HG03135 (cell line): ENCODE data around the gene SETD1B.

Source experiments
- ATAC-seq: cut with Tn5 transposase; IDR thresholded peaks from one replicate; pipeline ENCODE4 v1.9.1; 2021; ENCODE audit warnings: mild to moderate bottlenecking, moderate library complexity; ENCODE audit not compliant: unreplicated experiment

Gene SETD1B

DNA sequence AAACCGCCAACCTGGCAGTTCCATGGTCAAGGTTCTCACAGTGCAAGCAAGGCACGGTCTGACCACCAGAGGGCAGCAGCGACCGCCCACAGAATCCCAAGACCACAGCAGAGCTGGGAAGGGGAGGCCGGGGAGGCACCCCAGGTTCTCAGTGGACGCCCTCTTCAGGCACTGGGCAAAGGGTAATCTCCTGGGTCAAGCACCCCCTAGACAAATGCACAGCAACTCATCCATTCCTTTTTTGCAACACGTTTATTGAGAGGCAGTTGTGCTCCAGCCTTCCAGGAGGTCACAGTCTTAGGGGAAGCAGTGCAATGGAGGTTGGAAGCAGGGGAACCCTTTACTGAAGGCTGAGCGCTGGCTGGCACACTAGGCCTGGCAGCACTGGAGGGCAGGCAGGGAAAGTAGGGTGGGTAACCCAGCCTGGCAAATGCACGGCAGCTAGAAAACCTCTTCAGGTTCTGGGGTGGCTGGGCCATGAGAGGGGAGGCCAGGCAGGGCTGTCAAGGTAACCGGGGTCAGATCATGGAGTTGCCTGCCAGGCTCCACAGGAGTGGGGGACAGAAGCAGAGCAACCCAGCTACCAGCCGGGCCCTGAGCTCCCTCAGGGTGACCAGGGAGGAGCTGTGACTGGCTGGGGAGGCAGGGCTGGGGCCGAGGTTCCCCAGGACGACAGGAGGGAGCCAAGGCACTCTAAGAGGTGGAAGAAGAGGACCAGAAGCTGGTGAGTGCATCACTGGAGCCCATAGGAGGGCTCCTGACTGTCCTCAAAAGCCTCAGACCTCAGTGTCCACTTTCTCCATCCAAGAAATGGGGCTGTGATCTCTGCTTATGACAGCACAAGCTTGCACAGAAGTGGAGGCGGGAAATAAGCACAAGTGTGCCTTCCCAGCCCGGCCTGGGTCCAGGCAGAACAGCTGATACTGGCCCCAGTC is 8.5 kb upstream of the SETD1B start:
- no peak for ATAC-seq

DNA sequence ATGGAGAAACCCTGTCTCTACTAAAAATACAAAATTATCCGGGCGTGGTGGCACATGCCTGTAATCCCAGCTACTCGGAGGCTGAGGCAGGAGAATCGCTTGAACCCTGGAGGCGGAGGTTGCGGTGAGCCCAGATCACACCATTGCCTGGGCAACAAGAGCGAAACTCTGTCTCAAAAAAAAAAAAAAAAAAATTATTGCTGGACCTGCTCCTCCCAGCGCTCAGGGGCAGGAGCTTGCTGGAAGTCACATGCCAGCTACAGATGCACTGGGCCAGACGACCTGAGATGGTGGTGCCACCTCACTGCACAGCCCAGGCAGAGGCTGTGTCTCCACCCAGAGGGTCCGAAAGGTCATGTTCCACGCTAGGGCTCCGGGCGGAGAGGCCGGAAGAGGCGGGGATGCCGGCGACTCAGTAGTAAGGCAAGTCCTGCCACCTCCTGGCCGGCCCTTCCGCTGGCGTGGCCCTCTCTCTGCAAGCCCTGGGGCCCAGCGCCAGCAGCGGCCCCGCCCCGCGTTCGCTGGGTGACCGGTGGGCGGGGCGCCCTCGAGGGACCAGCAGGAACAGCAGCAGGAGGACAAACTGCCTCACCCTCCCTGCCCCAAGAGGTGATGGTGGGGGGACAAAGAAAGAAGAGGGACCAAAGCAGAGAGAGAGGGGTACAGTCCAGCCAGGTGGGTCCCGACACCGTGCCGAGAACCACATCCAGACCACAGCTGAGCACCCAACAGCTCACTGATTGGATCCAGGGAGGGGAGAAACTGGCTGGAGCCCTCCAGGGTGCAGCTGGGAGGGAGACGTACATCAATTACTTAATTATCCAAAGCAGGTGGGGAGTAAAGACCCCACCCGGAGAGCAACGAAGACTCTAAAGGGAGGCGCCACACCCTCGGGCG is 6.7 kb upstream of the SETD1B start:
- no peak for ATAC-seq

DNA sequence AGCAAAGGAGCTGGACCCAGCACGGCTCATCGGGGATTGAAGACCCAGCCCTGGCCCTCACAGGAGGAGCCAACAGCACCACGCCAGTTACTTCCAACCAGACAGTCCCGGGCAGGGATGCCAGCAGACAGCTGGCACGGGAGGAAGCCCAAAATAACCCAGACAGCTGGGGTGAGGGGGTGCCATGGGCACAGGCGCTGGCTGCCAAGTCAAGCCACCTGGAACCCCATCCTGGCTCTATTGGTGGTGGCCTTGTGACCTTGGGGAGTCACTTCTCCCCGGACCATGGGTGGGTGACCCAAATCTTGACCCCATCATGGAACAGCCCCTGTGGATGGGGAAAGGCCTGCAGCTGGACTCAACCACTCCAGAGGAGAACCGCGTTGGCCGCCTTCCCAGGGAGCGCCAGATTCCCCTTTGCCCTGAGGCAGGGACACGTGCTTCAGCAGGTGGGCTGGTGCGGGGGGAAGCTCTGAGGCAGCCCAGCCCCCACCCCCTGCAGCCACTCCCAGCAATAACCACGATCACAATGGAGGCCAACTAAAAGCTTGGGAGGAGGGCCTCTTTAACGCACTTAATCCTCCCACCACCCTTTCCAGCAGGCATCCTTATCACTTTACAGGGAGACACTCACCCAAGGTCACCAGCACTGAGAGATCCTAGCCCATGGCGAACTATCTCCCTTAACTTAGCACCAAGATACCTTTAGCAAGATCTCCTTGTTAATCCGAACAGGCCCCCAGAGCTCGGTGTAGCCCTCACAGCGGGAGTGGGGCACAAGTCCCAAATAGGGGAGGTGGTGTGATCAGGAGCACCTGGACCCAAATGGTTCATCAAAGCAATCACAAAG is 5.6 kb upstream of the SETD1B start:
- no peak for ATAC-seq

DNA sequence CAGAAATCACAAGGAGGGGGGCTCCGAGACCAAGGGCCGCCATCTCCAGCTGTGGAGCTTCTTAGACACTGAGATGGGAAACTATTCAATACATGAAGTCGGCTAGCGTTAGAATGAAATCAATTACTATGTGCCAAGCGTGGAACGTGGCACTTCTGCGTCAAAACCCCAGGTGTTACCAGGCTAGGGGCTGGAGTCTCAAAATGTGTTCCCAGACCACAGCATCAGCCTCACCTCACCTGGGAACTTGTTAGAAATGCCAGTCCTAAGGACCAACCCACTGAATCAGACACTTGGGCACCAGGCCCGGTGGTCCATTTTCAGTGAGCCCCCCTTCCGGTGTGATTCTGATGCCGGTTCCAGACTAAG is 5.0 kb upstream of the SETD1B start:
- ATAC-seq = no peak

DNA sequence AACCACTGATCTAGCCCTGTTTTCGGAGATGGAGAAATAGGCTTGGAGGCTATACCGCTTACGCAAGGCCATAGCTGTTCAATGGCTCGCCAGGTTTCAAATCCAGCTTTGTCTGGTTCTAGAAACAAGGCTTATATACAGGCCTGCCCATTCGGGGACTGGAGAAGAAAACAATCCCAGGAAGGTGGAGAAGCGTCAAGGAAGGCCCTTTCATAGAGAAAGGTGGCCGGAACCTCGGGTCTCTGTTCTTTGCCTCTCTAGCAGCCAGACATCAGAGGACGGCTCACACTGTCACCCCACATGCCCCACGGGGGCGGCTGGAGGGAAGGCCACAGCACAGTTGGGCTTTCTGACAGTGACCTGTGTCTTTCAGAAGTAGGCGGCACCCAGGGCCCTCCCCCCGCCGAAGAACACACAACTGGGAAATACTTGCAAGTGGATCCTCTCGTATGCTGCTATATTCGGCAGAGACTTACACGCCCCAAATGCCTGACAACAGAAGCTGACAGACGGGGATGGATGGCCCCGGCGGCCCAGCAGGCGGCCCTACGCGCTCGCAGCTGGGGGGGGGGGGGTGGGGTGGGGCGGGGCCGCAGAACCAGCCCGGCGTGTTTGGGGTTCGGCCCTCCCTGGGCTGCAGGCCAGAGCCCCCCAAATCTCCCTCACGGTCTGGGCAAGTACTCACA is 4.5 kb upstream of the SETD1B start:
- no peak for ATAC-seq

DNA sequence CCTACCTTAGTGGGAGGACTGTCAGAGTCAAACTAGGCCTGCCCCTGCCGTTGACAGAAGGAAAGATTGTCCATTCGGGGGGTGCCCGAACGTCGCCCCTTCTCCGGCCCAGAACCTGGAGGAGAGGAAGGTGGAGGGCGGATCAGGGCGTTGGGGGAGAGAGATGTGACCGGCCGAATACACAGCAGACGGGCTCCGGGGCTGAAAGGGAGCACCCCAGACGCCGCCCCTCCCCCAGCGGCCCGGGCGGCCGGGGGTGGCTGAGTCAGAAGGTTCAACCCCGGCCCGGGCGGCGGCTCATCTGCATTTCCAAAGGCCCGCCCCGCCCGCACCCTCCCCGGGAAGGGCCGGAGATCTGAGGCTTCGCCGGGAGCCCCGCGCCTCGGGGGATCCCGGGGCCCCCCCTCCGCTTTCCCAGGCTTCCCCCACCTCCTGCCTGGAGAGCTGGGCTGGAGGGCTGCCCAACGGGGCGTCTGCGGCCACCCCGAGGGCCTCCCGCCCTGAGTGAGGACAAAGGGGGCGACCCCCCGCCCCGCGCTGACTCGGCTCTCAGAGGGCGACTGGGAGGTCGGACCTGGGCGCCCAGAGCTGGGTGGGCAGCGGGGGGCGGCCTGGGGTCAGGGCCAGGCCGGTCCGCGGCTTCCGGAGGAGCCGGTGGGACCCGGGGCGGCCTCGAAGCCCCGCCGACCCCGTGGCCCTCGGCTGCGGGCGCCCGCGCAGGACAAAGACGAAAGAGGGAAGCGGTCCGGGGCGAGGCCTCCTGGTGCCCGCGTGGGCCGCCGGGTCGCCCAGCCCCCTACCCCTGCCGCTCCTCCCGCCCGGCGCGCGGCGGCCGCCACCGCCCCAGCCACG is 3.7 kb upstream of the SETD1B start:
- no peak for ATAC-seq

DNA sequence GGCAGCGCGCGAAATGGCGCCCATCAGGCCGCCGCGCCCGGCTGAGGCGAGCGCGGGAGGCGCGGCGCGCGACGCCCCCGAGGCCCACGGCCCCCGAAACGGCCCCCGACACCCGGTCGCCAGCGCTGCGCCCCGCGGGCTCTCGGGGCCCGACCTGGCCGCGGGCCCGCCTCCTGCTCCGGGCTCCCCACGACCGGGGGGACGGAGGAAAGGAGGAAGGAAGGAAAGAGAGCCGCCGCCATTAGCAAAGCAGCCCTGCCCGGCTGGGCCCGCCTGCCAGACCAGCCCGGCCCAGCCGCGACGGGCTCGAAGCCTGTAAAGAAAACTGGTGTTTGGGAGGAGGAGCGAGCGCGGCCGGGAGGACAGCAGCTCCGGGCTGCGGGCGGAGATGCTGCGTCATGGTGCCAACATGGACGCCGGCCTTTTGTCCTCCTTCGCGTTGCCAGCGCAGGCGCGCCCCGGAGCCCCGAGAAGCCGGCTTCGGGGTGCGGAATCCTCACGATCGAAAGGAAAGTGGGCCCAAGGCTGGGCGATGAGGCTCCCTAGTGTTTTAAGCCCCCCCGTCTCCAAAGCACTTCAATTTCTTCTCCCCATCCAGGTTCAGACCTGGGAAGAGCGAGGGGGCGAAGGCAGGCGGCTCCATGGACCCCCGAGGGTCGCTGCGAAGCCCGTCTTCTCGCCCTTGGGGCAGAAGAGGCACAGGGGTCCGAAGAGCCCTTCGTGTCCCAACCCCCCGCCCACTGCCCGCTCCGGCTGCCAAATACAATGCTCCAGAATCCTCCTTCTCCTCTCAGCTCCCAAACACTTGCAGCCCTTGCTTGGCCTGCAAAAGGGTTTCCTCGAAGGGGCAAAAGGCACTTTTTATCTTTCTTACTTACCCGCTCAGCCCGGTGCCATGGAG is 2.9 kb upstream of the SETD1B start:
- no peak for ATAC-seq

DNA sequence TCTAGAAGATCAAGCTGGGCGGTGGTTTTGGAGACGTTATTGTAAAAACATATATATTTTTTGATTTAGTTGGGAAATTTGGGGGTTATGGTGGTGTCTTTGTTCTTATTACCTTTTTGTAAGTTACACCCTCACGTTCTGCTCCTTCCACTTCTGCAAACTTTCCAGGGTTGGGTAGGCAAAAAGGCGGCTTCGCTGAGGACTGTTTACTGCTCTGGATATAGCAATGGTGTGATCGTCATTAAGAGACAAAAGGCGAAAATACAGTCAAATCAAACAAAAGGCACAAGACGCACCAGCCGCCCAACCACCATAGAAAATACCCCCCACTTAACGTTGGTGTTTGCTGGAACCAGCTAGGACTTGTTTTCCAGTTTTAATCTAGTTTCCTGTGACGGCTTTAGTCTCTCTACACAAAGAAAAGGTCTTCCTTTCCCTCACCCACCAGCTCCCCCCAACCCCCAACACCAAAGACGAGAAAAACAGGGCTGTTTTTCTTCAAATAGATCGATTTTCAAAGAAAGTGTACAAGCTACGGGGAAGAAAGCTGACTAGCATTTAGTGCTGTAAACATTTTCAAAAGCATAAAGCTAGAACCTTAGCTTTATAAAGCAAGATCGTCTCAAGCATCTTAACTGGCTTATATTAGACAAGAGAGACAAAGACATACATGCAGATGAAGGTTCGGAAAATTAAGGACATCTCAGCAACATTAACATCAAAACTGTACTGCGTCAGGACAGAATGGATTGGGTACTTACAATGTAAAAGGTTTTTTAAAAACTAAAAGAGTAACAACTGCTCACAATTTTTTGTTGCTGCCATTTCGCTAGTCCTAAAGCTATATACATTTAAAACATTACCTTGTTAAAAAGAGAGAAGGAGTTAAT is 2.0 kb upstream of the SETD1B start:
- no peak for ATAC-seq

DNA sequence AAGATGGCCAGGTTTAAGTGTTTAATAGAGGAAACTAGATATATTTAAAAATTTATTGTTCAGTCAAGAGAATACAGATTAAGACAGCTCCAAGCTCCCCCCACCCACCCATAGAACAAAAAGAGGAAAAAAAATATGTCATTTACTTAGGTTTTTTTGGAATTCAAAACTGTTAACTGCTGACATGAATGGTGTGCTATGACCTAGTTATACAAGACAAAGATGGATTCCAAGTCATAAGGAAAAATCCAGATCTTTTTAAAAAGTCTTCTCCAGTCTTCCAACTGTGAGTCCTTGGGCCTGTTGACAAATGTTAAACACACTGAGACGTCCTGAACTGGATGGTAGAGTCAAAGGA is 1.3 kb upstream of the SETD1B start:
- ATAC-seq = no peak

DNA sequence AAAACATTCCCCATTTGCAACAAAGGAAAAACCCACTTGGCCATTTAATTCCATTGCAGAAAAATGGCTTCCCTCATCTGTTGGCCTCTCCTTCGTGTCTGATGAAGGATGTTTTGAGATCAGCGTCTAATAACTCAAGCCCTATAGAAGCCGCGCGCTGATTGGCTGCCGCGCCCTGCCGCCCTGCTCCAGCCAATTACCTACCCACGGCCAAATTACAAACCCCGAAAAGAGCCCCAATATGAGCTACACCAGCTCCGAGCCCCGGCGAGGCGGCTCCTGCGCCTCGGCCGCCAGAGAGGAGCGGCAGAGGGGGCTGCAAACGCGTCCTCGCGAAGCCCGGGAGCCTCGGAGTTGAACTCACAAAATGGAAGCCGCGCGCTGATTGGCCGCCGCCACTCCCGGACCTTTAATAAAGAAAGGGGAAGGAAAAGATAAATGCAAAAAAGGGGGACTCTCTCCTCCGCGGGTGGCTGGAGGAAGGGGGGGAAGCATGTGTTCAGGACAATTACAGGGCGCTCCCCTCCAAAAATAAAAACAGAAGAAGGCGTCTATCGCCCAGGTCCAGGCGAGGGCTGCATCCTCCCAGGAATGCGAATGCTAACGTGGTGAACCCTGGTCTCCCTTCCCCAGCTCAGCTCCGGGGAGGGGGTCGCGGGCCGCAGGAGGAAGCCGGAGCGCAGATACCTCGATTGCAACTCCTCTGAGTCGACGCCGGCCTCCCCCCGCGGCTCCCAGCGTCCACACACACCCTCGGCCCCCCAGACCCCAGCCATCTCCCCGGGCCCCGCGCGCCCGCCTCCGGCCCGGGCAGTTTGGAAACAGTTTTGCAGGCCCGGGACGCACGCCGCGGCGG is 738 bp upstream of the SETD1B start:
- peak; percentile 35 for ATAC-seq

DNA sequence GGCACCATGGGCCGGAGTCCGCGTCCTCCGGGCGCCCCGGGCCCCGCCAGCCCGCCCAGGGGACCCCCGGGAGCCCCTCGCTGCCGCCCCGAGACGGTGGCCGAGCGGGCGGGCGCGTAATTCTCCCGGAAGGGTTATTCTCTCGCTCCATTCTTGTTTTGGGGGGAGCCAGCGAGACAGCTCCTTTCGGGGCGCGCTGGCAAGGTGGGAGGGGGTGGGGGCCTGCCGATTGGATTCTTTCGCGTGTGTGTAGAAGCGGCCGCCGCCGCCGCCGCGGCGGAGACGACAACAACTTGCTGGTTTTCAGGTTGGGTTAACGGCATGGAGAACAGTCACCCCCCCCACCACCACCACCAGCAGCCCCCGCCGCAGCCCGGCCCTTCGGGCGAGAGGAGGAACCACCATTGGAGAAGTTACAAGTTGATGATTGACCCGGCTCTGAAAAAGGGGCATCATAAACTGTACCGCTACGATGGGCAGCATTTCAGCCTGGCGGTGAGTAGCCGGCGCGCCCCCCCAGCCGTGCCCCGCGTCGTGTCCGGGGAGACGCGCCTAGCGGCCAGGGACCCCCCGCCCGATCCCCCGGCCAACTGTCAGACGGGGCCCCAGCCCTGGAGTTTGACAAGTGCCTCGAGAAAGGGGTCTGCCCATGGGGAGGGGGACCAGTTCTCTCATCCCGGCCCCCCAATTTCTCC is 755 bp downstream of the SETD1B start:
- no peak for ATAC-seq

DNA sequence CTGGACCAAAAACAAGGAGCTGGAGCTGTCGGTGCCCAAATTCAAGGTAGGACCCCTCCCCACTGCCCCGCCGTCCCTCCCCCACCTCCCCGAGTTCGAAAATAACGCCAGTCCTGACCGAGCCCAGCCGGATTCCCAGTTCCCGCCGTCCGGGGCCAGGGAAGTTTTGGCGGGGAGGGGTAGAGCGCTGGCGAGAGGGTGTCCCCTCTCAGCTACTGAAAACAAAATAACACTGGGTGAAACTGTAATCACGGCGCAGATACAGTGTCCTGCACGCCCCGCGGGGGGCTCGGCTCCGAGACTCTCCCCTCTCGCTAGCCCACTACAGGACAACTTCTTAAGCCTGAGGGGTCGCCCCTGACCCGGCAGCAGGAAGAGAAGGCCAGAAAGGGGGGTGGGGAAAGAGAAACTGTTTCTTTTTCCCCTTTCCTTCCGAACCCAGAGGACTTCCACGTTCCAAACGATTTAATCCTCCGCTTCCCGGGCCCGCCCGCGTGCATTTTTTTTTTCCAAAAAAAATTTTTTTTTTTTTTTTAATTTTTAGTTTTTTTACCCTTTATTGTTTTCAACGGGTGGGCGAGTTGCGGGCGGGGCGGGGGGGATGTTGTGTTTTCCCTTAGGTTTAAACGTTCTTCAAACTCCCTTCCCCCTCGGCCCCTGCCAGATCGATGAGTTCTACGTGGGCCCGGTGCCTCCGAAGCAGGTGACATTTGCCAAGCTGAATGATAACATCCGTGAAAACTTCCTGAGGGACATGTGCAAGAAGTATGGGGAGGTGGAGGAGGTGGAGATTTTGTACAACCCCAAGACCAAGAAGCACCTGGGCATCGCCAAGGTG is 1.6 kb downstream of the SETD1B start:
- no peak for ATAC-seq

DNA sequence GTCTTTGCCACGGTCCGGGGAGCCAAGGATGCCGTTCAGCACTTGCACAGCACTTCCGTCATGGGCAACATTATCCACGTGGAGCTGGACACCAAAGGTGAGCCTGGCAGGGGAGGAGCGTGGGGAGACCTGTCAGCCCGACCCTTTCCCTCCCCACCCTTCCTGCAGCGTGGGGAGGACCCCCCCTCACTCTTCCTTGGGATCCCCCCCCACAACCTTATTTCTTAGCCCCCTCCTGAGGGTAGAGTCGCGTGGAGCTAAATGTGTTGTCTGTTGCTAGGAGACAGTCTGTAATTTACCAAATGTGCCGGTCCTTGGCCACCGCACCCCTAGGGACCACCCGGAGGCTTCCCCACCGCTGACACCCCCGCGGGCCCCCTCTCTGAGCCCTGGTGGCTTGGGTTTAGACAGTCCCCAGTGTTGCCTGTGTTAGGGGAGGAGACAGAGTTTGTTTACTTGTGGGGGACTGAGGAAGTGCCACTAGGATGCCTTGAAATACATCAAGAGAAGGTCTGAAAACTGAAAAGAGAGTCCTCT is 2.3 kb downstream of the SETD1B start:
- ATAC-seq = no peak

DNA sequence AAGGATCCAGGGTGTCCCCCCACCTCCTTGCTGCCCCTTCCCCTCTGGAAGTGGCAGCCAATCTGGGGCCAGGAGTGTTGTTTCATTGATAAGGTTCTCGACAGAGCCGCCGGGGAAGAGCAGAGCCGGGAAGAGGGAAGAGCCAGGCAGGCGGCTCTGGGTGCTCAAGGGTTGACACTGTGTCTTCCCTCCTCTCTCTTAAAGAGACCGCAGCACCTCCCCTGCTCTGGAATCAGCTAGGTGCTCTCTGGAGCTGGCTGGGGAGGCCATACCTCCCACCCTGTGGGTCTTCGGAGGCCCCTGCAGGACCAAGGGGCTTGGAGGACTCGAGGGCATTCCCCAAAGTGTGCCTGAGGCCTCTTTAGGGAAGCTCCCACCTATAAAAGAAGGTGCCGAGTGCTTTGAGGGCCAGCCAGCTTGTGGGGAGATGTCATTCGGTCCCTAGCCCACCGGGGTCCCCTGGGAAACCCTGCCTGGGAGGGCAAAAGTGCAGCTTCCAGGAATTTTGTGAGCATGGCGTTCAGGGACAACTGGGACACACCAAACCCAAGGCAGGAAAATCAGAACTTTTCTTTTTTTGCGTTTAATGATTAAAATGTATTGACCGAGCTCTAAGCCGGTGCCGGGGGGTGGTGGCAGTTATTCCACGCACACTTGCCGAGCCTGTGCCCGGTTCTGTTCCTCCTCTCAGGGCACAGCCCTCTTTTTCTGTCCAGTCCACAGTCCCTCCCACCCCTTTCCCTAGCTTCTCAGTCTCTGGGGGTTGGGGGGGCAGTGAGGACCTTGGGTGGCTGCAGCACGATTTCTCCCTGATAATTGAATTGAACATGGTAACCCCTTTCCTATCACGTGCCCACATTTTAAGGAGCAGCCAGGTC is 3.0 kb downstream of the SETD1B start:
- ATAC-seq = no peak
